Measurements from ENCODE around the gene IFT20. TPM values are rescaled to one million over a fixed set of nuclear protein-coding genes. Genes with fewer than 3 reads are reported as not detected.

IFT20 gene
- total and polyA plus RNA-seq, 2 of the 13 experiments (the other 11 are each of a cell fraction or from before 2014, with no cell fraction given): 28.0 to 37.8 TPM

GRCh38 chr17:28327031-28327607 lies 8.2 kb downstream of the IFT20 start:
- Histone ChIP-seq H3K27ac (ENCODE audit: extremely low read length, insufficient read depth, low read length) (no peak overlapping the region), H3K4me2 (ENCODE audit: low read depth, low read length) (no peak overlapping the region), H3K27me3 (ENCODE audit: control insufficient read depth in 1 of 2, insufficient read depth in 2 of 2, low read length in 2 of 2) (no peaks in the 10 kb centered on the region), H3K9ac (ENCODE audit: insufficient read depth, low read depth, low read length) (no peak overlapping the region), H3K36me3 (replicated peaks in 1 of 2; ENCODE audit: control insufficient read depth in 1 of 2, insufficient read depth in 2 of 2, low read length in 2 of 2) (peaks cover 17 to 52% of the 10 kb centered on the region in 2 experiments), H3K9me3 (ENCODE audit: low read length) (no peaks in the 10 kb centered on the region), H3K4me1 (ENCODE audit: insufficient read depth, low read length) (peaks cover 59% of the 10 kb centered on the region), H3K4me3 (replicated peaks in 1 of 3; ENCODE audit: insufficient read depth in 1 of 3, low read depth in 2 of 3, low read length in 3 of 3) (no peak overlapping the region), H2AFZ (ENCODE audit: low read length) (no peak overlapping the region), H4K20me1 (ENCODE audit: insufficient read depth, low read length) (no peaks in the 10 kb centered on the region), H3K79me2 (ENCODE audit: insufficient read depth, low read length) (peaks cover 46% of the 10 kb centered on the region)
- ATAC-seq: no peak
- no TSS peak for BruUV-seq (replicated peaks)
- no peak for DNase-seq (ENCODE audit: low spot score)
- no peak for FAIRE-seq
- 97% methylated on average over 9 of the region's 9 CpGs for WGBS (ENCODE audit: low lambda C conversion rate)
- ChIA-PET POLR2A (interaction anchor here (2.1 kb wide), 1 partner anchor 8 kb away, joined by 10 read pairs; the partner anchor contains the start of genes IFT20 and TNFAIP1), CTCF (ENCODE audit: low intra/inter-chr PET ratio, low total read pairs) (no interaction called here)
- intact Hi-C loops (cut with micrococcal nuclease; ENCODE audit: unreplicated experiment) (no loop called here), in situ Hi-C loops (cut with HindIII; ENCODE audit: extremely low pct_ligation_motif_present, low pct_unique_long_range_greater_than_20kb) (no loop called here)
- TF ChIP-seq SP1 (IDR thresholded peaks at IDR 0.05): no peak
- no peak for TF ChIP-seq SP1 (CRISPR knock-in tag; IDR thresholded peaks at IDR 0.05)
- TF ChIP-seq SAFB2 (CRISPR knock-in tag; IDR thresholded peaks at IDR 0.05; ENCODE audit: borderline replicate concordance, low read depth): no peak
- no peak for TF ChIP-seq DBP (CRISPR knock-in tag; IDR thresholded peaks at IDR 0.05; ENCODE audit: not compliant biosample characterization)
- TF ChIP-seq ZNF160 (CRISPR knock-in tag; IDR thresholded peaks at IDR 0.05): no peak
- TF ChIP-seq, protein P1, sequence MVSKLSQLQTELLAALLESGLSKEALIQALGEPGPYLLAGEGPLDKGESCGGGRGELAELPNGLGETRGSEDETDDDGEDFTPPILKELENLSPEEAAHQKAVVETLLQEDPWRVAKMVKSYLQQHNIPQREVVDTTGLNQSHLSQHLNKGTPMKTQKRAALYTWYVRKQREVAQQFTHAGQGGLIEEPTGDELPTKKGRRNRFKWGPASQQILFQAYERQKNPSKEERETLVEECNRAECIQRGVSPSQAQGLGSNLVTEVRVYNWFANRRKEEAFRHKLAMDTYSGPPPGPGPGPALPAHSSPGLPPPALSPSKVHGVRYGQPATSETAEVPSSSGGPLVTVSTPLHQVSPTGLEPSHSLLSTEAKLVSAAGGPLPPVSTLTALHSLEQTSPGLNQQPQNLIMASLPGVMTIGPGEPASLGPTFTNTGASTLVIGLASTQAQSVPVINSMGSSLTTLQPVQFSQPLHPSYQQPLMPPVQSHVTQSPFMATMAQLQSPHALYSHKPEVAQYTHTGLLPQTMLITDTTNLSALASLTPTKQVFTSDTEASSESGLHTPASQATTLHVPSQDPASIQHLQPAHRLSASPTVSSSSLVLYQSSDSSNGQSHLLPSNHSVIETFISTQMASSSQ (IDR thresholded peaks at IDR 0.05; ENCODE audit: low read depth): no peak
- TF ChIP-seq, protein P1 (CRISPR knock-in tag; IDR thresholded peaks at IDR 0.05; ENCODE audit: borderline replicate concordance): no peak
- no peak for TF ChIP-seq ISL2 (CRISPR knock-in tag; IDR thresholded peaks at IDR 0.05)
- no peak for TF ChIP-seq IKZF4 (CRISPR knock-in tag; IDR thresholded peaks at IDR 0.05; ENCODE audit: borderline replicate concordance, low read depth, not compliant biosample characterization)
- TF ChIP-seq, protein P2, sequence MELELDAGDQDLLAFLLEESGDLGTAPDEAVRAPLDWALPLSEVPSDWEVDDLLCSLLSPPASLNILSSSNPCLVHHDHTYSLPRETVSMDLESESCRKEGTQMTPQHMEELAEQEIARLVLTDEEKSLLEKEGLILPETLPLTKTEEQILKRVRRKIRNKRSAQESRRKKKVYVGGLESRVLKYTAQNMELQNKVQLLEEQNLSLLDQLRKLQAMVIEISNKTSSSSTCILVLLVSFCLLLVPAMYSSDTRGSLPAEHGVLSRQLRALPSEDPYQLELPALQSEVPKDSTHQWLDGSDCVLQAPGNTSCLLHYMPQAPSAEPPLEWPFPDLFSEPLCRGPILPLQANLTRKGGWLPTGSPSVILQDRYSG (CRISPR knock-in tag; IDR thresholded peaks at IDR 0.05): no peak
- TF ChIP-seq FOXO4 (CRISPR knock-in tag; conservative IDR thresholded peaks at IDR 0.05): no peak
- no peak for TF ChIP-seq ZNF816 (CRISPR knock-in tag; IDR thresholded peaks at IDR 0.05; ENCODE audit: borderline replicate concordance)
- no peak for TF ChIP-seq ZNF569 (CRISPR knock-in tag; IDR thresholded peaks at IDR 0.05; ENCODE audit: borderline replicate concordance)
- TF ChIP-seq IKZF5 (CRISPR knock-in tag; IDR thresholded peaks at IDR 0.05): no peak
- no peak for TF ChIP-seq ZNF598 (CRISPR knock-in tag; IDR thresholded peaks at IDR 0.05; ENCODE audit: borderline replicate concordance)

Measured in HepG2 (cell line).